PC-3 (cell line): ENCODE data around the gene PRAC1.

ENCODE experiments used
- CTCF ChIP-seq: fragments of 300-600 bp; sonication (generic); conservative IDR thresholded peaks from 2 replicates; pipeline ENCODE4 v1.5.1; 2017; ENCODE audit warnings: antibody characterized with exemption, low read depth, mild to moderate bottlenecking, low read length
- EZH2 ChIP-seq: fragments of 300-600 bp; sonication (generic); IDR thresholded peaks from one replicate; pipeline ENCODE4 v1.6.1; 2017; ENCODE audit warnings: antibody characterized with exemption, mild to moderate bottlenecking, low read length; ENCODE audit not compliant: unreplicated experiment
- EZH2phosphoT487 ChIP-seq: fragments of 300-600 bp; sonication (generic); IDR thresholded peaks from 2 replicates; pipeline ENCODE4 v1.6.1; 2018; ENCODE audit warnings: mild to moderate bottlenecking, antibody characterized with exemption, low read length, borderline replicate concordance

- no peak for TF ChIP-seq CTCF
- no peak for TF ChIP-seq EZH2phosphoT487
- no peak for TF ChIP-seq EZH2
Observed at GRCh38 chr17:48770954-48771353, 48.6 kb upstream of the PRAC1 start.
